HS-27A (cell line): ENCODE data around the gene LRRFIP1.
"Not testable (repeated sequence)": the region's sequence is repeated elsewhere in the genome, so short reads cannot be mapped to it uniquely, and the experiment has no call there.

Source experiments
- DNase-seq: peaks from one replicate; pipeline ENCODE4 v3.0.0-alpha.2; 2012; ENCODE audit warnings: low read depth, missing footprints

The LRRFIP1 gene

GRCh38 chr2:237661799-237662328 lies 34.5 kb downstream of the LRRFIP1 start:
- no peak for DNase-seq

GRCh38 chr2:237662671-237663093 lies 35.3 kb downstream of the LRRFIP1 start:
- no peak for DNase-seq

- DNase-seq = no peak
Measured at GRCh38 chr2:237663517-237664110, 36.2 kb downstream of the LRRFIP1 start.

- no peak for DNase-seq
Measured at GRCh38 chr2:237664151-237664550, 36.8 kb downstream of the LRRFIP1 start.

- no peak for DNase-seq
Measured at GRCh38 chr2:237665713-237666143, 38.3 kb downstream of the LRRFIP1 start.

GRCh38 chr2:237666606-237667005 lies 39.2 kb downstream of the LRRFIP1 start:
- no peak for DNase-seq

GRCh38 chr2:237667050-237667576 lies 39.7 kb downstream of the LRRFIP1 start:
- DNase-seq = not testable (repeated sequence)

GRCh38 chr2:237667893-237668292 lies 40.5 kb downstream of the LRRFIP1 start:
- DNase-seq = no peak

- no peak for DNase-seq
Measured at GRCh38 chr2:237668440-237668839, 41.1 kb downstream of the LRRFIP1 start.

GRCh38 chr2:237669283-237669627 lies 41.9 kb downstream of the LRRFIP1 start:
- no peak for DNase-seq

- no peak for DNase-seq
Measured at GRCh38 chr2:237669628-237670392, 42.4 kb downstream of the LRRFIP1 start.

GRCh38 chr2:237670641-237671040 lies 43.3 kb downstream of the LRRFIP1 start:
- DNase-seq = no peak

GRCh38 chr2:237671466-237672138 lies 44.2 kb downstream of the LRRFIP1 start:
- no peak for DNase-seq

- no peak for DNase-seq
Measured at GRCh38 chr2:237672731-237673129, 45.3 kb downstream of the LRRFIP1 start.

- DNase-seq = no peak
Measured at GRCh38 chr2:237673130-237674001, 46.0 kb downstream of the LRRFIP1 start.

GRCh38 chr2:237674731-237675276 lies 47.4 kb downstream of the LRRFIP1 start:
- DNase-seq = no peak

- no peak for DNase-seq
Measured at GRCh38 chr2:237675316-237675715, 47.9 kb downstream of the LRRFIP1 start.

- DNase-seq = no peak
Measured at GRCh38 chr2:237680702-237681478, 53.5 kb downstream of the LRRFIP1 start.

- no peak for DNase-seq
Measured at GRCh38 chr2:237682151-237682550, 54.8 kb downstream of the LRRFIP1 start.

- no peak for DNase-seq
Measured at GRCh38 chr2:237682856-237683670, 55.7 kb downstream of the LRRFIP1 start.
